CD14-positive monocyte (primary cell): ENCODE data around the gene IGFALS. TPM values are rescaled to one million over a fixed set of nuclear protein-coding genes. Genes with fewer than 3 reads are reported as not detected.
A peak's percentile ranks its signal among the peaks of the same experiment; 100 is the strongest.

Experiments
- DNase-seq, 3 donors: peaks; one replicate each; pipeline ENCODE4 v3.0.0-alpha.2; 2011 to 2022
- H2AFZ ChIP-seq: 2 replicates; pipeline ENCODE4 v1.6.0; 2012; ENCODE audit warnings: mild to moderate bottlenecking, low read depth, low read length, inconsistent platforms; ENCODE audit not compliant: insufficient read depth, poor library complexity, severe bottlenecking
- H3K27ac ChIP-seq, 2 donors: 1 replicate in 1 of 2; 2 replicates in 1 of 2; pipeline ENCODE4 v1.5.1; 2012 to 2013; ENCODE audit warnings: low read length in 2 of 2, control low read depth in 1 of 2, inconsistent platforms in 1 of 2, low read depth in 1 of 2, mild to moderate bottlenecking in 1 of 2
- H3K27me3 ChIP-seq, 2 donors: one replicate each; pipeline versions ENCODE4 v1.6.0 to v1.6.1; 2011 to 2013; ENCODE audit warnings: low read length in 2 of 2; ENCODE audit not compliant: control insufficient read depth in 2 of 2, insufficient read depth in 2 of 2
- H3K36me3 ChIP-seq, 2 donors: replicated peaks in 1 of 2; 1 replicate in 1 of 2; 2 replicates in 1 of 2; pipeline versions ENCODE4 v1.5.1 to v1.6.1; 2012 to 2013; ENCODE audit warnings: low read length in 2 of 2, control low read depth in 1 of 2, inconsistent platforms in 1 of 2, mild to moderate bottlenecking in 1 of 2; ENCODE audit not compliant: insufficient read depth in 2 of 2, control insufficient read depth in 1 of 2
- H3K4me1 ChIP-seq, 2 donors: 1 replicate in 1 of 2; 2 replicates in 1 of 2; pipeline versions ENCODE4 v1.5.1 to v1.6.1; 2012 to 2013; ENCODE audit warnings: low read length in 2 of 2, control low read depth in 1 of 2, inconsistent platforms in 1 of 2, mild to moderate bottlenecking in 1 of 2, moderate library complexity in 1 of 2; ENCODE audit not compliant: insufficient read depth in 2 of 2, control insufficient read depth in 1 of 2
- H3K4me2 ChIP-seq: replicated peaks from 2 replicates; pipeline ENCODE3; 2012; ENCODE audit warnings: low read length, moderate library complexity, mild to moderate bottlenecking; ENCODE audit not compliant: poor library complexity, severe bottlenecking; ENCODE audit errors: extremely low read depth
- H3K4me3 ChIP-seq, 3 experiments: fragments of 200-600 bp in 1 of 3; sonication (generic) in 1 of 3; replicated peaks in 1 of 3; 1 replicate in 2 of 3; 2 replicates in 1 of 3; pipeline ENCODE4 v1.5.1; 2011 to 2013; ENCODE audit warnings: low read length in 3 of 3, mild to moderate bottlenecking in 3 of 3, control low read depth in 2 of 3, low read depth in 2 of 3, inconsistent platforms in 1 of 3, moderate library complexity in 1 of 3
- H3K79me2 ChIP-seq: 2 replicates; pipeline ENCODE4 v1.6.0; 2012; ENCODE audit warnings: mild to moderate bottlenecking, control low read depth, inconsistent platforms, low read length, moderate library complexity; ENCODE audit not compliant: insufficient read depth
- H3K9ac ChIP-seq: 2 replicates; pipeline ENCODE4 v1.6.0; 2017; ENCODE audit warnings: low read length, mild to moderate bottlenecking; ENCODE audit not compliant: insufficient read depth, poor library complexity, severe bottlenecking
- H3K9me3 ChIP-seq, 2 donors: replicated peaks in 1 of 2; 1 replicate in 1 of 2; 2 replicates in 1 of 2; pipeline versions ENCODE4 v1.5.1 to v1.6.1; 2012 to 2013; ENCODE audit warnings: low read length in 2 of 2, control low read depth in 1 of 2; ENCODE audit not compliant: control insufficient read depth in 1 of 2, insufficient read depth in 1 of 2
- H4K20me1 ChIP-seq: 2 replicates; pipeline ENCODE4 v1.6.0; 2012; ENCODE audit warnings: mild to moderate bottlenecking, low read length, control low read depth, moderate library complexity; ENCODE audit not compliant: insufficient read depth
- H3K27ac Mint-ChIP-seq, 7 donors: one replicate each; pipeline ENCODE4 v1.8.0; 2020; ENCODE audit warnings: mild to moderate bottlenecking in 7 of 7, mixed read lengths in 7 of 7, moderate library complexity in 6 of 7, inconsistent platforms in 2 of 7
- H3K27me3 Mint-ChIP-seq, 3 donors: one replicate each; pipeline ENCODE4 v1.8.0; 2021 to 2022; ENCODE audit warnings: low read depth in 3 of 3, mild to moderate bottlenecking in 3 of 3, mixed read lengths in 3 of 3, moderate library complexity in 3 of 3, inconsistent platforms in 1 of 3
- H3K36me3 Mint-ChIP-seq, 2 donors: one replicate each; pipeline ENCODE4 v1.8.0; 2020; ENCODE audit warnings: mixed read lengths in 2 of 2, inconsistent platforms in 1 of 2, mild to moderate bottlenecking in 1 of 2
- H3K4me1 Mint-ChIP-seq: one replicate; pipeline ENCODE4 v1.8.0; 2020; ENCODE audit warnings: mild to moderate bottlenecking, mixed read lengths
- H3K4me3 Mint-ChIP-seq, 2 donors: one replicate each; pipeline ENCODE4 v1.8.0; 2020; ENCODE audit warnings: mild to moderate bottlenecking in 2 of 2, mixed read lengths in 2 of 2, moderate library complexity in 1 of 2
- H3K9me3 Mint-ChIP-seq, 7 donors: one replicate each; pipeline ENCODE4 v1.8.0; 2020 to 2022; ENCODE audit warnings: mixed read lengths in 7 of 7, mild to moderate bottlenecking in 6 of 7, moderate library complexity in 6 of 7, inconsistent platforms in 2 of 7
- CTCF ChIP-seq: fragments of 200-600 bp; IDR thresholded peaks from one replicate; pipeline ENCODE4 v1.8.0; 2022; ENCODE audit warnings: antibody characterized with exemption, mild to moderate bottlenecking
- WGBS: methylation state at CpG from one replicate; pipeline ENCODE4 v1.1.5; 2013; ENCODE audit warnings: missing lambda C conversion rate; ENCODE audit not compliant: insufficient coverage; 5-methylcytosine and 5-hydroxymethylcytosine counted together
- intact Hi-C, 2 donors: fragments of 100-400 bp; cut with micrococcal nuclease; formaldehyde crosslinking; loops; one replicate each; pipeline versions ENCODE4 v1.15.0 to v1.15.1; 2023
- polyA plus RNA-seq, 3 donors: library from polyadenylated mRNA; depleted of rRNA in 1 of 3; unstranded in 2 of 3; stranded (reverse) in 1 of 3; fragments of 300-500 nt in 2 of 3; fragments of >200 nt in 1 of 3; fragmentation: Illumina TruSeq in 2 of 3; gene quantifications; 1 replicate in 2 of 3; 2 replicates in 1 of 3; pipeline ENCODE4 v1.2.3, GENCODE V29; 2012 to 2021

IGFALS gene
- polyA plus RNA-seq, 3 donors, result 0.07 TPM; not detected in 2

GRCh38 chr16:1757714-1758461 is 35.6 kb downstream of the IGFALS start:
- no peak overlapping the region for H3K4me3 Mint-ChIP-seq
- Histone ChIP-seq H3K9me3 (no peaks in the 10 kb centered on the region), H2AFZ (no peak overlapping the region), H3K27me3 (no peaks in the 10 kb centered on the region), H3K79me2 (no peaks in the 10 kb centered on the region), H3K4me3 (no peak overlapping the region), H3K9ac (no peak overlapping the region), H3K27ac (no peak overlapping the region), H4K20me1 (peaks cover 10% of the 10 kb centered on the region), H3K36me3 (peaks cover 58 to 83% of the 10 kb centered on the region in 2 donors), H3K4me1 (no peaks in the 10 kb centered on the region), H3K4me2 (no peak overlapping the region)
- peak overlapping the region in 1 of 7 donors; percentile 53 for H3K27ac Mint-ChIP-seq
- H3K27me3 Mint-ChIP-seq, result peaks cover 0 to 3% (median 2%) of the 10 kb centered on the region in 3 donors
- peaks cover 0 to 2% (median 0%) of the 10 kb centered on the region in 7 donors for H3K9me3 Mint-ChIP-seq
- TF ChIP-seq CTCF, result no peak
- no peaks in the 10 kb centered on the region for H3K4me1 Mint-ChIP-seq
- peaks cover 46 to 87% of the 10 kb centered on the region in 2 donors for H3K36me3 Mint-ChIP-seq
- intact Hi-C loops, result no loop called here
- DNase-seq, result no peak
- 98% methylated on average over 28 of the region's 37 CpGs for WGBS

GRCh38 chr16:1754204-1754603 is 39.3 kb downstream of the IGFALS start:
- no peaks in the 10 kb centered on the region for H3K27me3 ChIP-seq
- no peak overlapping the region for H2AFZ ChIP-seq
- no peak for TF ChIP-seq CTCF
- Mint-ChIP-seq H3K4me1 (no peaks in the 10 kb centered on the region), H3K27ac (no peak overlapping the region), H3K4me3 (no peak overlapping the region), H3K9me3 (no peaks in the 10 kb centered on the region), H3K36me3 (peaks cover 54 to 88% of the 10 kb centered on the region in 2 donors), H3K27me3 (peaks cover 0 to 1% (median 1%) of the 10 kb centered on the region in 3 donors)
- DNase-seq, result no peak
- intact Hi-C loops, result no loop called here
- no peaks in the 10 kb centered on the region for H3K79me2 ChIP-seq
- 98% methylated on average over 6 of the region's 12 CpGs for WGBS
- no peak overlapping the region for H3K4me3 ChIP-seq
- no peaks in the 10 kb centered on the region for H3K4me1 ChIP-seq
- H3K36me3 ChIP-seq, result peaks cover 55 to 78% of the 10 kb centered on the region in 2 donors
- peaks cover 20% of the 10 kb centered on the region for H4K20me1 ChIP-seq
- no peak overlapping the region for H3K9ac ChIP-seq
- no peaks in the 10 kb centered on the region for H3K9me3 ChIP-seq
- H3K27ac ChIP-seq, result no peak overlapping the region
- H3K4me2 ChIP-seq, result no peak overlapping the region
